ENCODE results near the gene GRIN2D. TPM values are rescaled to one million over a fixed set of nuclear protein-coding genes. Genes with fewer than 3 reads are reported as not detected.
A peak's percentile ranks its signal among the peaks of the same experiment; 100 is the strongest.

The GRIN2D gene
- total RNA-seq, 1 donor from 2014 or later = 0.20 TPM

GRCh38 chr19:48396016-48396823, 2.8 kb downstream of the GRIN2D start:
- DNase-seq (ENCODE audit: low spot score) = no peak
- no peak for ATAC-seq

DNA sequence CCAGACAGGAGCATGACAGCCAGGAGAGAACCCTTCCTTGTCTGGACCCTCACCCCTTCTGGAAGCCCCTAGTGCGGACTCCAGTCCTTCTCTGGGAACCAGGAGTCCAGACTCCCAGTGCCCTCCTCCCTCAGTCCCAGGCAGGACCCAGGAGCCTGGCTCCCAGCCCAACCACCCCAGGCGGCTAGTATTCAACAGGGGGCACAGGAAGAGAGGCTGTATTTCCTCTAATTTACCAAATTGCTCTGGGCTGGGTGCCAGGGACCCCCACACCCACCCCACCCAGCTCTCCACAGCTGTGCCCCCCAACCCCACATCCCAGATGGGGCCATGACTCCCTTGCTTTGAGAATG, 3.3 kb downstream of the GRIN2D start:
- DNase-seq (ENCODE audit: low spot score) (no peak), ATAC-seq (no peak)

DNA sequence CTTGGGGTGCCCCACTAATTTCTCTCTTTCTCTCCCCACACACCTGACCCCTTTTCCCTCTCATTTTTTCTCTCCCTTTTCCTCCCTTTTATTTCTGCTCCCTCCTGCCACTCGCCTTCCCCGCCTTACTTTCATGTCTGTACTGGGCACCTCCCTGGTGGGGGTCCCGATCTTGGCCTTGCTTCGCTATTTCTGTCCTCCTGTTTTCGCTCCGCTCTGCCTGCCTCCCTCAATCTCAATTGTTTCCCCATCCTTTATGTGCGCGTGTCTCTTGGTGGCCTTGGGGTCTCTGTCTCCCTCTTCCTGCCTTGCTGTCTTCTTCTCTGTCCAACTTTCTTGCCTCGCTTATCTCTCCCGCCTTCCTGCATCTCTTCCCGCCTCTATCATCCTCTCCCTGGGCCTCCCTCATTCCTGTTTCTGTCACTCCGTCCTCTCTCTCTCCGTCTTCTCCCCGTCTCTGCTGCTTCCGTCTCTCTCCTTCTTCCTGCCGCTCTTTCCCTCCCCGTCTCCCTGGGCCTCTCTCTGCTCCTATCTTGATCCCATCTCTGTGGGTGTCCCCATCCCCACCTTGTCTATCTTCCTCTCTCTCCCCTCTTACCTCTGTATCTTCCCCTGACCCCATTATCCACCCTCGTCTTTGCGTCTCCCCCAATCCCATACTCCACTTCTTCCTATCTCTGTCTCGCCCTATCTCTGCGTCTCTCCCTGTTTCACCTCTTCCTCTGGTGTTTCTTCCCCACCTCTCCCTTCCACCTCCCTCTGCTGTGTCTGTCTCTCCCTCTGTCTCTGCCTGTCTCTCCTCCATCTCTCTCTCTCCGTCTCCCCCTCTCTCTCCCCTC, 4.0 kb downstream of the GRIN2D start:
- no peak for ATAC-seq
- no peak for DNase-seq (ENCODE audit: low spot score)

DNA sequence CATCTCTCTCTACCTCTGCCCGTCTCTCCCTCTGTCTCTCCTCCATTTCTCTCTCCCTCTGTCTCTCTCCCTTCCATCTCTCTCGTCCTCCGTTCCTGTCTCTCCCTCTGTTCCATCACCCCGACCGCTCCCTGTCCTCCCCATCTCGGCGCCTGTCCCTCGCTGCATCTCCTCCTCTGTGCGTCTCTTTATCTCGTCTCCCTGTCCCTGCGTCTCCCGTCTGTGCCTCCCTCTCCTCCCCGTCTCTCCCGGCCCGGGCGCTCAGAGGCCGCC, 4.6 kb downstream of the GRIN2D start:
- no peak for DNase-seq (ENCODE audit: low spot score)
- no peak for ATAC-seq

- DNase-seq (ENCODE audit: low spot score) = no peak
- peak; percentile 52 for ATAC-seq
Measured at GRCh38 chr19:48398375-48399235, 5.1 kb downstream of the GRIN2D start.

DNA sequence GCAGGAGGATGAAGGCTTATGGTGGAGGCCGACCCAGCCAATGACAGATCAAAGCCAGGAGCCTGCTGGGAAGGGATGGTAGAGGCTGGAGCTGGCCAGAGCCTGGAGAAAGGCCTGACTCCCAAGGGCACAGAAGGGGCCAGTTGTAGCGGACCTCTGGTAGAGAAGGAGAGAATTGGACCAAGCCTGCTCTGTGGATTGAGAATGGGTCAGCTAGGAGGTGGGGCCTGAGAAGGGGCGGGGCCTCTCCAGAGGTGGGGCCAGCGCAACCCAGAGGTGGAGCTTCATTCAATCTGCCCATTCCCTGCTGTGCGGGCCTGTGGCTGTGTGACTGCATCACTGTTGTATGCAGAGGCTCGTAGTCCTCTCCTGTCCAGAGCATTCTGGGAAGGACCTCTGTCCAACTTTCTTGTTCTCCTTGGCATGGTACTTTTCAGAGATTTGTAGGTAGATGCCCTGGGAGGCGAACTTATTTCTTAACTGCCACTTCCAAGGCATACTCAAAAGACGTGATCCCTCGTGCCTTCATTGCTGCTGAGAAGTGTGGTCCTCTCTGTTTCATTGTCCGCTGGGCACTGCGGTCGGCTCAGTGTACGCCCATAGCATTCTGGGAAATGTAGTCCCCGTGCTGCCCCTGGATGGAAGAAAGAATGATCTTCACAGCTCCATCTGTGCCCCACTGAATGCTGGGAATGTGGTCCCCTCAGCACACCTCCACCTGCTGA, 6.7 kb downstream of the GRIN2D start:
- no peak for DNase-seq (ENCODE audit: low spot score)
- peak; percentile 34 for ATAC-seq

- no peak for ATAC-seq
- no peak for DNase-seq (ENCODE audit: low spot score)
Measured at GRCh38 chr19:48401287-48401686, 7.8 kb downstream of the GRIN2D start.

DNA sequence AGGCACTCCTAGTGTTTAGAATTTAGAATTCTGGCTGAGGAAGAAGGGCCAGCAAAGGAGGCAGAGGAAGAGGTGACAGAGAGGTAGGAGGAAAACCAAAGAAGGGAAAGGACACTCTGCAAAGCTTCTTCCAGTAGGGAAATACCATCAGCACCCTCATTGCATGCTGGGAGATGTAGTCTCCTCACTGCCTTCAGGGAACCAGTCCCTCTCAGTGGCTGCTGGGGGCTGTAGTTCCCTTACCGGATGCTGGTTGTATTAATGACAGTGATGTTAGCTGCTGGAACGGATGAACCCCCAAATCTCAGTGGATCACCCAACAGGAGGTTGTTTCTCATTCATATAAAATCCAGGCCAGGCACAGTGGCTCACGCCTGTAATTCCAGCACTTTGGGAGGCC, 10.1 kb downstream of the GRIN2D start:
- no peak for DNase-seq (ENCODE audit: low spot score)
- peak; percentile 83 for ATAC-seq

- no peak for DNase-seq (ENCODE audit: low spot score)
- ATAC-seq = no peak
Measured at GRCh38 chr19:48405010-48405659, 11.7 kb downstream of the GRIN2D start.

GRCh38 chr19:48405850-48406249, 12.4 kb downstream of the GRIN2D start:
- ATAC-seq (no peak), DNase-seq (ENCODE audit: low spot score) (no peak)

GRCh38 chr19:48413879-48414587, 20.6 kb downstream of the GRIN2D start:
- peak; percentile 7 for ATAC-seq
- DNase-seq (ENCODE audit: low spot score) = no peak

DNA sequence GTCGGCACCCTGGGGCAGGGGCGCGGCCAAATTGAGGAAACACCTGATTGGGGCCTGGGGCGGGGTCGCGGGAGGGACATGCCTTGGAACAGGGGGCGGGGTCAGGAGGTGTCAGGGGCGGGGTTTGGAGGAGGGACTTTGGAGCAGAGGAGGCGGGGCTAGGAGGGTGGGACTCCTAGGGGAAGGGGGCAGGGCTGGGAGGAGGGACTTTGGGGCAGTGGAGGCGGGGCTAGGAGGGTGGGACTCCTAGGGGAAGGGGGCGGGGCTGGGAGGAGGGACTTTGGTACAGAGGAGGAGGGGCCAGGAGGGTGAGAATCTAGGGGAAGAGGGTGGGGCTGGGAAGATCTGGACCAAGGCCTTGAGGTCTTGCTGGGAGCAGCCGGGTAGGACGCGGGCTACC, 21.9 kb downstream of the GRIN2D start:
- peak; percentile 84 for ATAC-seq
- peak; percentile 70 for DNase-seq (ENCODE audit: low spot score)

GRCh38 chr19:48415806-48416221, 22.3 kb downstream of the GRIN2D start:
- no peak for DNase-seq (ENCODE audit: low spot score)
- no peak for ATAC-seq

GRCh38 chr19:48417421-48417820, 24.0 kb downstream of the GRIN2D start:
- DNase-seq (ENCODE audit: low spot score) (no peak), ATAC-seq (no peak)

DNA sequence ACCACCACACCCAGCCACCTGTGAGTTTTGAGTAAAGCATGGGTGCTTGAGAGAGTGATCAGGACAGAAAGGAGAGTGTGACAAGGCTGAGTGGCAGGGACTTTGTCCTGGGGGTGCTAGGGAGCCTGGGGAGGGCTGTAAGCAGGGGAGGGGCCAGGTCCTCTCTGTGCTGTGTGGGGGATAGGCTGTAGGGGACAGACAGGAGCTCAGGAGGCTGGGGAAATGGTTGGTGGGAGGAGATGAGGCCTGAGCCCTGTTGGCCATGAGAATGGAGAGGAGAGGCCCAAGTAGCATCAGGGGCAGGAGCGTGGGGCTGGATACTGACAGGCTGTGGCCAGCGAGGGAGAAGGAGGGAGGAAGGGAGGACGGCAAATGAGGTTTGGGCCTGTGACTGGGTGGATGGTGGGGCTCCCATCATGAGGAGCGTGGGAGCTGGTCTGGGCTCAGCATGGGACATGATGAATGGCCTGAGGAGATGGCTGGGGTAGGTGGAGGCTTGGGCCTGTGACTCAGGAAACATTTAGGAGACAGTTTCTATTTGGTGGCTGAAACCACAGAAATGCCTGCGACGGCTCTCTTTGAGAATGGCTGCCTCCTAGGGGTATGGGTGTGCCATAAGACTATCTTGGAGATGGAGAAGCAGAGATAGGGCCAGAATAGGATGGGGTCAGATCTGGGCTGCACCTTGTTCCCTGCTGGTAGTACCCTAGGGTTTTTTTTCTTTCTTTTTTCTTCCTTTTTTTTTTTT, 25.0 kb downstream of the GRIN2D start:
- ATAC-seq (no peak), DNase-seq (ENCODE audit: low spot score) (no peak)

DNA sequence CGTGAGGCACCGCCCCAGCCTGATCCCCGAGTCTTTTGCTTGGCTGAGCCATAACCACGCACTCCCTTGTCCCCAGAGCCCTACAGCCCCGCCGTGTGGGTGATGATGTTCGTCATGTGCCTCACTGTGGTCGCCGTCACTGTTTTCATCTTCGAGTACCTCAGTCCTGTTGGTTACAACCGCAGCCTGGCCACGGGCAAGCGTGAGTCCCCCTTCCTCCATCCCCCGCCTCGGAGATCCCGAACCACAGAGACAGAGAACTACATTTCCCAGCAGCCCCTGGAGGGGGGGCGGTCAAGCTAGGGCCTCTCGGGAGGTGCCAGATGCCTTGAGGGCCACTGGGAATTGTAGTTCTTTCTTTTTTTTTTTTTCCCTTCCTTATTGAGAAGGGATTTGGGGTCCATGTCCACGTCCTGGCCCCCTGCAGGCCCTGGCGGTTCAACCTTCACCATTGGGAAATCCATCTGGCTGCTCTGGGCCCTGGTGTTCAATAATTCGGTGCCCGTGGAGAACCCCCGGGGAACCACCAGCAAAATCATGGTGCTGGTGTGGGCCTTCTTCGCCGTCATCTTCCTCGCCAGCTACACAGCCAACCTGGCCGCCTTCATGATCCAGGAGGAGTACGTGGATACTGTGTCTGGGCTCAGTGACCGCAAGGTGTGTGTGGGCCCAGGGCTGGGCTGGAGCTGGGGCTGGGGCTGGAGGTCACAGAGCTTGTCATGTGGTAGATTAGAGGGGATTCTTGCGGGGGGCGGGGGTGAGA, 25.9 kb downstream of the GRIN2D start:
- ATAC-seq (peak; percentile 38), DNase-seq (ENCODE audit: low spot score) (no peak)

DNA sequence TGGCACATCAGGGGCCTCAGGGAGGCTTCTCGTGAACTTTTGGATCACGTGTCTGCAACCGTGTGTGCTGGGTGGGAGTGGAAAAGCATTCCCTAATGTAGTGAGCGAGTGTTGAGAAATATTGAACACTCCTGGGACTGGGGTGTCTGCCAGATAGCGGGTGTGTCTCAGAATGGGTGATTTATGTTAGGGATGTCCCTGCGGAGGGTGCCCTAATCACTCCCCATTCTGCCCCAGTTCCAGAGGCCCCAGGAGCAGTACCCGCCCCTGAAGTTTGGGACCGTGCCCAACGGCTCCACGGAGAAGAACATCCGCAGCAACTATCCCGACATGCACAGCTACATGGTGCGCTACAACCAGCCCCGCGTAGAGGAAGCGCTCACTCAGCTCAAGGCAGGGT, 28.1 kb downstream of the GRIN2D start:
- DNase-seq (ENCODE audit: low spot score) (no peak), ATAC-seq (no peak)

DNA sequence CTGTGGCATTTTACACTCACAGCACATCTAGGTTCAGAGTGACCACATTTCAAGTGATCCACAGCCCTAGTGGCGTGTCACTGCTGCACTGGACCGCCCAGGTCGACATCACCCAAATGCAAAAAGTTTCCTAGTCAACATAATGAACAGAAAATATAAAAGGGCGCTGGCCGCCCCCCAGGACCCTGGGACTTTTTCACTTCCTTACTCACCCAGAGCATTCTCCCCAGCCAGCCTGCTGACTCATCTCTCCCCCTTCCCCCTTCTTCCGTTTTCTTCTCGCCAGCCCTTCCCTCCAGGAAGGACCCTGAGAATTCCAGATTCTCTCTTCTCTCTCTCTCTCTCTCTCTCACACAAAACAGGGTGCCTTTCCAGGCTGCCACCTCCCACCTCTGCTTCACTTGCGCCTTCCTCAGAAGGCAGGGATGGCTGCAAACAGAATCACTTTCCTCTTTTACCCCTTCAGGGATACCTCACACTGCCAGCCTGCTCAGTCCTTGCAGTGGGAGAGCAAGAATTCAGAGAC, 31.3 kb downstream of the GRIN2D start:
- no peak for DNase-seq (ENCODE audit: low spot score)
- ATAC-seq = peak; percentile 52
